Measurements from ENCODE around the gene SLC43A2.

DNA sequence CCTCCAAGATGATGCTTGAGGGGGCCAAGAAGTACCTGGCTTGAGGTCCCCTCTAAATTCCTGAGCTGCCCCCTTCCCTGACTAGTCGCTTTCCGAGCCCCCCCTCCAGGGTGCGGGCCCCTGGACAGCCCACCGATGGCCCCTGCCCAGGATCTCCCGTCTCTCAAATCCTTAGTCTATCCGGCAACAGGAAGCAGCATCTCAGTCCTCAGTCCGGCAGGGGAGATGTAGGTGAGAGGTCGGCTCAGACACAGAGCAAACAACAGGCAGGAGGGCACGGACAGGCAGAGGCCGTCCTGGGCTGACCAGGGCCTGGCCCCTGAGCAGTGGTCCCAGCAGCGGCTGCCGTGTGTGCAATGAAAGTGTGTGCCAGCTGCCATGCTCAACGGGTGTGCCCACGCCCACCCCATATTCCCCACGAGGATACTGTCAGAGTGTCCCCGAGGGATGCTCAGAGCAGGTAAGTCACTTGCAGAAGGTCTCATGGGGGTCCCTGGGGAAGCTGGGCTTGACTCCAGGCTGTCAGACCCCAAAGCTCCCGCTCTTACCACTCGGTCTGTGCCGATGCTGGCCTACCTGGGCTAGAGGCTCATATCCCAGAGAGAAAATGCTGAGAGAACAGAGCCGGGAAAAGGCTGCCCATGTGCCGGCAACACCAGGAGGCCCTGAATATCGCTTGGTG lies 7.2 kb downstream of the SLC43A2 start:
- no peak for TF ChIP-seq TAF1 (IDR thresholded peaks at IDR 0.05; ENCODE audit: borderline replicate concordance, low read depth, low read length)
- no peak for TF ChIP-seq POLR2A (IDR thresholded peaks at IDR 0.05; ENCODE audit: low read depth, low read length)
- TF ChIP-seq POLR2AphosphoS5 (IDR thresholded peaks at IDR 0.05; ENCODE audit: low read depth, low read length), result no peak
